GM13976 (cell line): Measurements from ENCODE around the gene RRAS2.
"Not testable (repeated sequence)": the region's sequence is repeated elsewhere in the genome, so short reads cannot be mapped to it uniquely, and the experiment has no call there.

Experiments used
- DNase-seq: peaks from one replicate; pipeline ENCODE4 v3.0.0; 2012; ENCODE audit warnings: low spot score
- in situ Hi-C: fragments of 300-500 bp; cut with MboI; formaldehyde crosslinking; loops from one replicate; pipeline ENCODE4 v1.12.0; 2022; ENCODE audit warnings: low sequenced_read_pairs, mixed read lengths, inconsistent platforms; ENCODE audit not compliant: unreplicated experiment
- TF ChIP-seq, protein P1 (sequence below): IDR thresholded peaks from 2 replicates; pipeline ENCODE4 v1.5.1; 2012; ENCODE audit warnings: borderline replicate concordance, mild to moderate bottlenecking; ENCODE audit not compliant: insufficient read depth; ENCODE audit errors: extremely low read depth, missing control alignments, control extremely low read depth

Gene RRAS2

DNA sequence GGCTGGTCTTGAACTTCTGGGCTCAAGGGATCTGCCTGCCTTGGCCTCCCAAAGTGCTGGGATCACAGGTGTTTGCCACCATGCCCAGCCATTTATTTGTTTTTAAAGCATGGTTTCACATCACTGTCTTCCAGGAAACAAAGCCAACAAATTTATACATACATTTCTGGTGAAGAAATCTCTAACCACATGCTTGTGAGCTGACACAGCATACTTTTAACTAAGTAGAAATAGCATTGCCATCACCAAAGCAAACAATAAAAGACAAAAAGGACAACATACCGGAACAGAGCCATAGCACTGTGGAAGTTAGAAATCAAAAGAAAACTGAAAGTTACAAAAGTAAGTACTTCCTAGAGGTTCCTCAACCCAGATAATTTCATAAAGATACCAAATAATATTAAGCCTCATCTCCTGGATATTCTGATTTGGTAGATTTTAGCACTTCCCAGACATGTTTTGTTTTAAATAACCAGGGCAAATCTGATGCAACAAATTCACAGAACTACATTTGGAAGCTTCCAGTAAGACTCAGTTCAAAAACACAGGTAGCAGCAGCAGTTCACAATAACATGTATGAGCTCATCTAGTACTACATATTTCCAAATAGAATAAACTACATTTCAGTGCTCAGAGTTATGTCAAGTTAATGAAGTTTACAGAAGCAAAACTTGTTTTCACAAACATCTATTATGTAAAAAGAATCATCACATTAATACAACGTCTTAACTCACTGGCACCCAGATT is 70.6 kb downstream of the RRAS2 start:
- in situ Hi-C loops: no loop called here
- no peak for DNase-seq
- TF ChIP-seq, protein P1, sequence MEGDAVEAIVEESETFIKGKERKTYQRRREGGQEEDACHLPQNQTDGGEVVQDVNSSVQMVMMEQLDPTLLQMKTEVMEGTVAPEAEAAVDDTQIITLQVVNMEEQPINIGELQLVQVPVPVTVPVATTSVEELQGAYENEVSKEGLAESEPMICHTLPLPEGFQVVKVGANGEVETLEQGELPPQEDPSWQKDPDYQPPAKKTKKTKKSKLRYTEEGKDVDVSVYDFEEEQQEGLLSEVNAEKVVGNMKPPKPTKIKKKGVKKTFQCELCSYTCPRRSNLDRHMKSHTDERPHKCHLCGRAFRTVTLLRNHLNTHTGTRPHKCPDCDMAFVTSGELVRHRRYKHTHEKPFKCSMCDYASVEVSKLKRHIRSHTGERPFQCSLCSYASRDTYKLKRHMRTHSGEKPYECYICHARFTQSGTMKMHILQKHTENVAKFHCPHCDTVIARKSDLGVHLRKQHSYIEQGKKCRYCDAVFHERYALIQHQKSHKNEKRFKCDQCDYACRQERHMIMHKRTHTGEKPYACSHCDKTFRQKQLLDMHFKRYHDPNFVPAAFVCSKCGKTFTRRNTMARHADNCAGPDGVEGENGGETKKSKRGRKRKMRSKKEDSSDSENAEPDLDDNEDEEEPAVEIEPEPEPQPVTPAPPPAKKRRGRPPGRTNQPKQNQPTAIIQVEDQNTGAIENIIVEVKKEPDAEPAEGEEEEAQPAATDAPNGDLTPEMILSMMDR: no peak

DNA sequence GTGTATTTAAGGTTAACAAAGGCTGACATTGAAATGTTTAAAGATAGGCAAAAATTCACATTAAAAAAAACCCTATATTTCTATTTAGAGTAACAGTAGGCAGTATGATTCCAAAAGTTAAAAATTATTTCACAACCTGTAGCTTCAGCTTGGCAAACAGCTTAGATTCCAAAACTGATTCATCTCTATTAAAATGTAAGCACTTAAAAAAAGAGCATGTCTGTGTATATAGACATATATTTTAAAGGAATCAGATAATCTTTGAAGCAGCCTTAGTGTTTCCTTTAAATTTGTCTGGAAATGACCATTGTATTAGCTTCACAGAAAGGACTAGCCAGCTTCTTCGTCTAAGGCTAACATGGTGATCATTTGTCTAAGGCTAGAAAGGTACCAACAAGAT is 80.1 kb downstream of the RRAS2 start:
- DNase-seq, in situ Hi-C loops: not testable (repeated sequence)

DNA sequence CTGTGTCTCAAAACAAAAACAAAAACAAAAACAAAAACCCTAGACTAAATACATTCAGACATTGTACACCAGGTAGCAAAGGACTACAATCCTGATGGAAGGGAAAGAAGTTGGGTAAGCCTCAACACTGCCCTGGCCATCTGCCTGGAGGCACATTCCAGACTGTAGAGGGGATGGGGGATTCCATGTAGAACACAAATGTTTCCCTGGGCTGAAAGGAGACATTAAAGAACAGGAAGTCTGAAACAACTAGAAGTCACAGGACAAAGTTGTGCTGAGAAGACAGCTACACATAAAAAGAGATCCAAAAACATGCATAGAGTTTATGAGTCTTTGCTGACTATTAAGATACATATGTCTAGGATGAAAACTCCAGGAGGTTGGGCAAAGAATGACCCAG is 83.9 kb downstream of the RRAS2 start:
- TF ChIP-seq, protein P1: no peak
- in situ Hi-C loops: no loop called here
- DNase-seq: no peak

DNA sequence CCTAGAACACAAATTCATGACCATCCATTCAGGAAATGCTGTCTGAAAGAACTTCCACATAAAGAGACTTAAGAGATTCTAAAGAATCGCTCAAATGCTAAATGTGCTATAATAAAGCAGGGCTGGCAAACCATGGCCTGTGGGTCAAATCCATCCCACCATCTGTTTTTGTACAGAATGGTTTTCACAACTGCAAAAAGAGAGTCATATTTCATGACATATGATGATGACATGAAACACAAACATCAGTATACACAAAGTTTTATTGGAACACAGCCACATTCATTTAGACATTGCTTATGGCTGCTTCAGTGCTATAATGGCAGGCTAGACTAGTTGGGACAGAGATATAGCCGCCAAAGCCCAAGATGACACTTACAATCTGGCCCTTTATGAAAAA is 85.1 kb downstream of the RRAS2 start:
- TF ChIP-seq, protein P1: no peak
- in situ Hi-C loops: no loop called here
- DNase-seq: no peak

DNA sequence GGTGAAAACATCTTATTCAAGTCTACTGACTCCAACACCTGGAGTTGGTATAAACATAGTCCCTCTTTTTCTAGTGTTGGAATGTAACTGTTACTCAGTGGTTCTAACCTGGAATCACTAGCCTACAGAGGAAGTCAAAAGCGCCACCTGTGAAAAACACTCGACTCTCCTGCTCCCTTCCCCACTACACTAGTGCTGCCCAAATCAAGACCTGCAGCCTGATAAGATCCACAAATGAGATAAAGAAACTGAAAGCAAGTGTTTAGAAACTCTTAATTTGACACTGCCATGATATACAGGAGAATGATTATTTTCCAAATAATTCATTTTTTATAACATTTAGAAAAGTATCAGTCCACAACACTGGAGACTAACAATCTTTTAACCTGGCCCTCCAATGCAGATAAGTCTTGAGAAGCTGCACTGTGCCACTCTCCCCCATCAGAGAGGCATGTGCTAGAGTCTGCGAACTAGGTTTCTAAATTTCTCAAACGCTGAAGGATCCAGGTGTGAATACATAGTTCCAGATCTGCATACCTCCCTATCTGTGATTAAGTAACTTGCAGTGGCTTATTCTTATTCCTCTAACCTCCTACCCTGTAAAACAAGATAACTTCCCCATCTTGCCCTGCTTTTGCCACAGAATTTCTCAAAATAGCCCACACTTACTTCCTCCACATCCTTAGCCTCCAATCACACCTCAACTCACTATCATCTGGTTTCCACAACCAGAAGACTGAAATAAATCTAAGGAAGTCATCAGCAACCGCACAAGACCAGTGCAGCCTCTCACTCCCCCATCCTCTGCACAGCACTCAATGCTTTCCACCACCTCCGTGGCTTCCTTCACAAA is 88.1 kb downstream of the RRAS2 start:
- DNase-seq: peak; percentile 58
- in situ Hi-C loops: no loop called here
- TF ChIP-seq, protein P1: no peak

DNA sequence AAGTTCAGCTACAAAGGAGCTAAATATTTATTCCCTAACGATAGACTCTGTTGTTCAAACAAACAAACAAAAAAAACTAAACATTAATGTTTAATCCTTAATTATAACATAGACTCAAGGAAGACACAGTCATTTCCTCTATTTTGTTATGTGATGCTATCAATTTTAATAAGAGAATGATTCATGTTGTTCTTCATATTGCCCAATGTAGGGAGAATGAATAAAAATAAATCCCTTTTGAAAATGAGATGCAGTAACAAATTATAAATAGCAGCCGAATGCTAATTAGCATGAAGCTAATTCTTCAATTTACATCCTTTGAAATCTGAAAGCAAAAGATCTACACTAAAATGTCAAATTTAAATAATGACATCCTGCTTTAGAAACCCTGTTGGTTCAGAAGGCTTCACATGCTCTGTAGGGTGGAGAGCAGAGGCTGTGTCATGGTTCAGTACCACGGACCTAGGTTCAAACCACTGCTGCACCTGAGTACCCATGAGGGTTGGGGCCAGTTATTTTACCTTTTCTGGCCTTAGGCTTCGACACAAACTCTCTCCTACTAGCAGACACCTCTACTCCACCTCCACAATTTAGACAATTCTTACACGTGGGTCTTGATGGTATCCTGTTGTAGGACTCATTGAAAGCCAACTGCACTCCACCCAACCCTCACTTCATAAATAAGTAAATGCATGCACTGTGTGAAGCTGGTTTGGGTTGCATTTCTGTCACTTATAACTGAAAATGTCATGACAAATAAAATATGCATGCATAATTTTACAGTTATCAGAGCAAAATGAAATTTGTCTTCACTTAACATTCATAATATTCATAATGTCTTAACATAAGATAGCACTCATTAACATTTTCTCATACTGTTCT is 89.0 kb downstream of the RRAS2 start:
- DNase-seq: no peak
- TF ChIP-seq, protein P1: no peak
- in situ Hi-C loops: no loop called here
